ENCODE data around the gene THSD7A.

THSD7A gene

GRCh38 chr7:11841657-11842056, 9.7 kb upstream of the THSD7A start:
- Histone ChIP-seq H3K27me3 (ENCODE audit: control insufficient read depth in 1 of 2, insufficient read depth in 2 of 2, low read length in 2 of 2) (no peaks in the 10 kb centered on the region), H3K4me3 (ENCODE audit: low read length in 2 of 2) (no peak overlapping the region), H3K4me1 (ENCODE audit: control insufficient read depth, insufficient read depth, low read length) (no peaks in the 10 kb centered on the region), H3K27ac (ENCODE audit: low read length) (no peak overlapping the region), H3K9ac (ENCODE audit: low read length in 2 of 2) (no peak overlapping the region), H3K36me3 (ENCODE audit: control insufficient read depth in 2 of 2, insufficient read depth in 2 of 2, low read length in 2 of 2) (no peaks in the 10 kb centered on the region), H3K9me3 (ENCODE audit: control insufficient read depth in 2 of 2, low read length in 2 of 2) (no peaks in the 10 kb centered on the region)

DNA sequence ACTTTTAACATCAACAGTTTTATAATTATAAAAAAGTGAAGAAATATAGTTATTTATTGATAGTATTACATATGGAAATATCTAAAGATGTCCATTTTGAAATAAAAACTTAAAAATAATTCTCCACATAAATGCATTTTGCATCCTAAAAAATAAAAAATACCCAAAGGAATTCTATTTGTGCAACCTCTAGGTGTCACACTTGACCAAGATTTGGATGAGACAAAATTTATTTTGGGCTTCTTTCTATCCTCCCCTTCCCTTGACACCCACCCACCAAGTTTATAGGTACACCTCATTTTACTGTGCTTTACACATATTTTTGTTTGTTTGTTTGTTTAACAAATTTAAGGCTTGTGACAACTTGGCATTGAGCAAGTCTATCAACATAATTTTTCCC, 3.3 kb upstream of the THSD7A start:
- no peak overlapping the region for H3K9ac ChIP-seq (ENCODE audit: low read length in 2 of 2)
- no peaks in the 10 kb centered on the region for H3K27me3 ChIP-seq (ENCODE audit: control insufficient read depth in 1 of 2, insufficient read depth in 2 of 2, low read length in 2 of 2)
- no peak overlapping the region for H3K4me3 ChIP-seq (ENCODE audit: low read length in 2 of 2)
- H3K27ac ChIP-seq (ENCODE audit: low read length) = no peak overlapping the region
- H3K4me1 ChIP-seq (ENCODE audit: control insufficient read depth, insufficient read depth, low read length) = no peaks in the 10 kb centered on the region
- no peaks in the 10 kb centered on the region for H3K9me3 ChIP-seq (ENCODE audit: control insufficient read depth in 2 of 2, low read length in 2 of 2)
- no peaks in the 10 kb centered on the region for H3K36me3 ChIP-seq (ENCODE audit: control insufficient read depth in 2 of 2, insufficient read depth in 2 of 2, low read length in 2 of 2)

DNA sequence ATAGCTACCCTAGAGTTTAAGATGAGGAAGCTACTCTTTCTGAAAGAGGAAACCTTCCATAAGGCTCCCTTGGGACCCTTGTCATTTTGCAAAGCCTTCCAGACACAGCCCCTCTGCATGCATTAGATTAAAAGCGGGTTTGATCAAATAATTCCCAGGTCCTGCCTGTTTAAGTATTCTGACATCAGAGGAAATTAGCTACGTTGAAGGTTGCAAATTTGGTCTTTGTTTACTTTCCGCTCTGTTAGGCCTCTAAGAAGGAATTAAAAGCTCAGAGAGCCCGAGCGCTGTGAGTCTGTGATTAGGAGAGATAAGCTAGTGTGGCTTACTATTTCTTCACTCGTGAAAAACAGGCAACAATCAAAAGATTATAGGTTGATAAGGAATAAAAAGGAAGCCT, 1.4 kb upstream of the THSD7A start:
- H3K4me3 ChIP-seq (ENCODE audit: low read length in 2 of 2) = no peak overlapping the region
- H3K27me3 ChIP-seq (ENCODE audit: control insufficient read depth in 1 of 2, insufficient read depth in 2 of 2, low read length in 2 of 2) = no peaks in the 10 kb centered on the region
- H3K4me1 ChIP-seq (ENCODE audit: control insufficient read depth, insufficient read depth, low read length) = no peaks in the 10 kb centered on the region
- no peaks in the 10 kb centered on the region for H3K36me3 ChIP-seq (ENCODE audit: control insufficient read depth in 2 of 2, insufficient read depth in 2 of 2, low read length in 2 of 2)
- H3K9ac ChIP-seq (ENCODE audit: low read length in 2 of 2) = no peak overlapping the region
- no peak overlapping the region for H3K27ac ChIP-seq (ENCODE audit: low read length)
- no peaks in the 10 kb centered on the region for H3K9me3 ChIP-seq (ENCODE audit: control insufficient read depth in 2 of 2, low read length in 2 of 2)

DNA sequence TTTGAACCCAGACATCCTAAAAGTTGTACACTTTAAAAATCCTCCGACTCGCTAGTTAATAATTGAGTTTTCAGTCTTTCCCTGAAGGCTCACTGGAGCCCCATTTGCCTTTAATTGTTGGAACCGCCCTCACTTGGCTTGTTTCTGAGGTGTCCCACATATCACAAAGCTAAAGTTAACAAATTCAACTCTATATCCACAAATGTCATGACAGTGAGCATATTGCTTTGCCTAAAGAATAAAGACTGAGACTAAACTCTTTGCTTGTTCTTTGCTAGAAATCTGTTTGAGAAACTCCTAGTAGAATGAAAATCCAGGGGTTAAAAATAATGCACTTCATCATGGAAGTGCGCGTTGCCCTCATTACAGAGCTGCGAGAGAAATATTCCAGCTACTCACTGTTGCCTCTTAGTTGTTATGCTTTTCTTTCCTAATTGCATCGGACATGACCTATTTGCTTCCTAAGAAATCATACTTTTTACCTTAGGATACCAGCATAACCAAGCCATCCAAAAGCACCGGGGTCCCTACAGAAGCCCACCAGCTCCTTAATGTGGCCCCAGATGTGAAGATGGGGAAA, 752 bp downstream of the THSD7A start:
- peak overlapping the region; percentile 74 to 86 for H3K4me3 ChIP-seq (ENCODE audit: low read length in 2 of 2)
- no peaks in the 10 kb centered on the region for H3K9me3 ChIP-seq (ENCODE audit: control insufficient read depth in 2 of 2, low read length in 2 of 2)
- H3K9ac ChIP-seq (ENCODE audit: low read length in 2 of 2) = peak overlapping the region; percentile 34 to 43
- no peaks in the 10 kb centered on the region for H3K4me1 ChIP-seq (ENCODE audit: control insufficient read depth, insufficient read depth, low read length)
- H3K27me3 ChIP-seq (ENCODE audit: control insufficient read depth in 1 of 2, insufficient read depth in 2 of 2, low read length in 2 of 2) = no peaks in the 10 kb centered on the region
- no peak overlapping the region for H3K27ac ChIP-seq (ENCODE audit: low read length)
- H3K36me3 ChIP-seq (ENCODE audit: control insufficient read depth in 2 of 2, insufficient read depth in 2 of 2, low read length in 2 of 2) = no peaks in the 10 kb centered on the region

DNA sequence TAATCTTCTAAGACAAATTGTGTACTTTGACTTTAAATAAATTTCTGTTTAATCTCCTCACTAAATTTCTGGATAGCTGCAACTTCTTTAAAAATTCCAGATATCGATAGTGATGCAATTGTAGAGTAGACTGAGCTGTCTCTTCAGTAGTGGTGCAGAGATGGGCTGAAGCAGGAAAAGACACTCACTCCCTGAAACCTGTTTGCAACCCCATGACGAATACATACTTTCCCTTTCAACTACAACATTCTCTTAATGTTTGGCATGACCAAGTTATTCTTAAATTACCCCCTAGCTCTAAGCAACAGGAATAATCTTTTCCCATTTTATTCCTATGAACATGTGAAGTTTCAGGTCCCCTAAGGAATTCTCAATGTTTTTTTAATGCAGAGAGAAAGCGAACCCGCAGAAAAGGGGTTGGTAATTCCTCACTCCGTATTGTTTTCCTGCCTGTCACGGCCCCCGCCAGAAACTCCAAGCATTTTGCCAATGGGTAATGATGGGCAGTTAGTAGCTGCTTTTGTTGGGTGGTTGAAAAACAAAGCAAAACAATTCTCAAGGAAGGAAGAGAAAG, 1.3 kb downstream of the THSD7A start:
- no peaks in the 10 kb centered on the region for H3K27me3 ChIP-seq (ENCODE audit: control insufficient read depth in 1 of 2, insufficient read depth in 2 of 2, low read length in 2 of 2)
- peak overlapping the region; percentile 74 to 86 for H3K4me3 ChIP-seq (ENCODE audit: low read length in 2 of 2)
- peak overlapping the region; percentile 34 to 43 for H3K9ac ChIP-seq (ENCODE audit: low read length in 2 of 2)
- H3K27ac ChIP-seq (ENCODE audit: low read length) = no peak overlapping the region
- no peaks in the 10 kb centered on the region for H3K36me3 ChIP-seq (ENCODE audit: control insufficient read depth in 2 of 2, insufficient read depth in 2 of 2, low read length in 2 of 2)
- no peaks in the 10 kb centered on the region for H3K9me3 ChIP-seq (ENCODE audit: control insufficient read depth in 2 of 2, low read length in 2 of 2)
- no peaks in the 10 kb centered on the region for H3K4me1 ChIP-seq (ENCODE audit: control insufficient read depth, insufficient read depth, low read length)

GRCh38 chr7:11829954-11830353, 2.0 kb downstream of the THSD7A start:
- Histone ChIP-seq H3K27ac (ENCODE audit: low read length) (no peak overlapping the region), H3K36me3 (ENCODE audit: control insufficient read depth in 2 of 2, insufficient read depth in 2 of 2, low read length in 2 of 2) (no peaks in the 10 kb centered on the region), H3K4me3 (ENCODE audit: low read length in 2 of 2) (no peak overlapping the region)

GRCh38 chr7:11819947-11820346, 12.1 kb downstream of the THSD7A start:
- Histone ChIP-seq H3K4me1 (ENCODE audit: control insufficient read depth, insufficient read depth, low read length) (no peaks in the 10 kb centered on the region), H3K4me3 (ENCODE audit: low read length in 2 of 2) (no peak overlapping the region), H3K36me3 (ENCODE audit: control insufficient read depth in 2 of 2, insufficient read depth in 2 of 2, low read length in 2 of 2) (no peaks in the 10 kb centered on the region), H3K9ac (ENCODE audit: low read length in 2 of 2) (no peak overlapping the region), H3K27me3 (ENCODE audit: control insufficient read depth in 1 of 2, insufficient read depth in 2 of 2, low read length in 2 of 2) (no peaks in the 10 kb centered on the region), H3K27ac (ENCODE audit: low read length) (no peak overlapping the region), H3K9me3 (ENCODE audit: control insufficient read depth in 2 of 2, low read length in 2 of 2) (no peaks in the 10 kb centered on the region)

More at GRCh38 chr7:11829954-11830353, 2.0 kb downstream of the THSD7A start:
- Histone ChIP-seq H3K9ac (ENCODE audit: low read length in 2 of 2) (no peak overlapping the region), H3K9me3 (ENCODE audit: control insufficient read depth in 2 of 2, low read length in 2 of 2) (no peaks in the 10 kb centered on the region), H3K27me3 (ENCODE audit: control insufficient read depth in 1 of 2, insufficient read depth in 2 of 2, low read length in 2 of 2) (no peaks in the 10 kb centered on the region), H3K4me1 (ENCODE audit: control insufficient read depth, insufficient read depth, low read length) (no peaks in the 10 kb centered on the region)

DNA sequence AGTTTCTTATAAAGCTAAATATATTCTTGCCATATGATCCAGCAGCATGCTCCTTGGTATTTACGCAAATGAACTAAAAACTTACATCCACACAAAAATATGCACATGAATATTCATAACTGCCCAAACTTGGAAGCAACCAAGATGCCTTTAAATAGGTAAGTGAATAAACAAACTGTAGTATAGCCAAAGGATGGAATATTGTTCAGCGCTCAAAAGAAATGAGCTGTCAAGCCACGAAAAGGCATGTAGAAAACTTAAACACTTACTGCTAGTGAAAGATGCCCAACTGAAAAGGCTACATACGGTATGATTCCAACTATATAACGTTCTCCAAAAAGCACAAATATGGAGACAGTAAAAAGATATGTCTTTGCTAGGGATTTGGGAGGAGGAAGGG, 12.7 kb downstream of the THSD7A start:
- Histone ChIP-seq H3K9ac (ENCODE audit: low read length in 2 of 2) (no peak overlapping the region), H3K27me3 (ENCODE audit: control insufficient read depth in 1 of 2, insufficient read depth in 2 of 2, low read length in 2 of 2) (no peaks in the 10 kb centered on the region), H3K36me3 (ENCODE audit: control insufficient read depth in 2 of 2, insufficient read depth in 2 of 2, low read length in 2 of 2) (no peaks in the 10 kb centered on the region), H3K4me3 (ENCODE audit: low read length in 2 of 2) (no peak overlapping the region), H3K27ac (ENCODE audit: low read length) (no peak overlapping the region), H3K4me1 (ENCODE audit: control insufficient read depth, insufficient read depth, low read length) (no peaks in the 10 kb centered on the region), H3K9me3 (ENCODE audit: control insufficient read depth in 2 of 2, low read length in 2 of 2) (no peaks in the 10 kb centered on the region)

GRCh38 chr7:11818281-11818680, 13.7 kb downstream of the THSD7A start:
- Histone ChIP-seq H3K4me1 (ENCODE audit: control insufficient read depth, insufficient read depth, low read length) (no peaks in the 10 kb centered on the region), H3K4me3 (ENCODE audit: low read length in 2 of 2) (no peak overlapping the region), H3K27ac (ENCODE audit: low read length) (no peak overlapping the region), H3K36me3 (ENCODE audit: control insufficient read depth in 2 of 2, insufficient read depth in 2 of 2, low read length in 2 of 2) (no peaks in the 10 kb centered on the region), H3K9me3 (ENCODE audit: control insufficient read depth in 2 of 2, low read length in 2 of 2) (no peaks in the 10 kb centered on the region), H3K27me3 (ENCODE audit: control insufficient read depth in 1 of 2, insufficient read depth in 2 of 2, low read length in 2 of 2) (no peaks in the 10 kb centered on the region), H3K9ac (ENCODE audit: low read length in 2 of 2) (no peak overlapping the region)

- Histone ChIP-seq H3K4me3 (ENCODE audit: low read length in 2 of 2) (no peak overlapping the region), H3K9ac (ENCODE audit: low read length in 2 of 2) (no peak overlapping the region), H3K27me3 (ENCODE audit: control insufficient read depth in 1 of 2, insufficient read depth in 2 of 2, low read length in 2 of 2) (no peaks in the 10 kb centered on the region), H3K4me1 (ENCODE audit: control insufficient read depth, insufficient read depth, low read length) (no peaks in the 10 kb centered on the region), H3K36me3 (ENCODE audit: control insufficient read depth in 2 of 2, insufficient read depth in 2 of 2, low read length in 2 of 2) (no peaks in the 10 kb centered on the region), H3K9me3 (ENCODE audit: control insufficient read depth in 2 of 2, low read length in 2 of 2) (no peaks in the 10 kb centered on the region), H3K27ac (ENCODE audit: low read length) (no peak overlapping the region)
Observed at GRCh38 chr7:11817111-11817740, 14.8 kb downstream of the THSD7A start.

- H3K27ac ChIP-seq (ENCODE audit: low read length) = no peak overlapping the region
- no peaks in the 10 kb centered on the region for H3K4me1 ChIP-seq (ENCODE audit: control insufficient read depth, insufficient read depth, low read length)
- no peak overlapping the region for H3K4me3 ChIP-seq (ENCODE audit: low read length in 2 of 2)
- no peaks in the 10 kb centered on the region for H3K9me3 ChIP-seq (ENCODE audit: control insufficient read depth in 2 of 2, low read length in 2 of 2)
- H3K27me3 ChIP-seq (ENCODE audit: control insufficient read depth in 1 of 2, insufficient read depth in 2 of 2, low read length in 2 of 2) = no peaks in the 10 kb centered on the region
- H3K9ac ChIP-seq (ENCODE audit: low read length in 2 of 2) = no peak overlapping the region
- H3K36me3 ChIP-seq (ENCODE audit: control insufficient read depth in 2 of 2, insufficient read depth in 2 of 2, low read length in 2 of 2) = no peaks in the 10 kb centered on the region
Observed at GRCh38 chr7:11811709-11812108, 20.3 kb downstream of the THSD7A start.
